Right forelimb (tissue), 1 donor: ENCODE results near the gene APOBR.
"Not testable (repeated sequence)": the region's sequence is repeated elsewhere in the genome, so short reads cannot be mapped to it uniquely, and the experiment has no call there.

ENCODE experiments used
- DNase-seq: peaks from one replicate; pipeline ENCODE4 v3.0.0-alpha.2; 2018

APOBR gene

GRCh38 chr16:28498666-28499381 lies 4.4 kb downstream of the APOBR start:
- no peak for DNase-seq

DNA sequence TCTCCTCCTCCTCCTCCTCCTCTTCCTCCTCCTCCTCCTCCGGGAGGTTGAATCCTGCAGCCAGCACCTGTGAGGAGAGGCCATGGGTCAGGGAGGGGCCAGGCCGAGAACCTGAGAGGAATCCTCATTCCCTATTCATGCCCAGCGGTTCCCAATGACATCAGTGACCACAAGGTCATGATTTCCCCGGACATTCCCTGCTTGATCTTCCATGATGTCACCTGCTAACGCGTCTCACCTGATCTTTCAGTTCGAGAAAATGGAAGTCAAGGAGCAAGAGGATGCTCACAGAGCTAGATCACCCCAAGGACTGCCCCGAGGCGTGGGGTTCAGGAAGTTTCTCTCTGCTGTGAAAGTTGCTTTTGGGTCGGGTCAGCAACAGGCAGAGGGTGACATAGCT lies 5.4 kb downstream of the APOBR start:
- no peak for DNase-seq

DNA sequence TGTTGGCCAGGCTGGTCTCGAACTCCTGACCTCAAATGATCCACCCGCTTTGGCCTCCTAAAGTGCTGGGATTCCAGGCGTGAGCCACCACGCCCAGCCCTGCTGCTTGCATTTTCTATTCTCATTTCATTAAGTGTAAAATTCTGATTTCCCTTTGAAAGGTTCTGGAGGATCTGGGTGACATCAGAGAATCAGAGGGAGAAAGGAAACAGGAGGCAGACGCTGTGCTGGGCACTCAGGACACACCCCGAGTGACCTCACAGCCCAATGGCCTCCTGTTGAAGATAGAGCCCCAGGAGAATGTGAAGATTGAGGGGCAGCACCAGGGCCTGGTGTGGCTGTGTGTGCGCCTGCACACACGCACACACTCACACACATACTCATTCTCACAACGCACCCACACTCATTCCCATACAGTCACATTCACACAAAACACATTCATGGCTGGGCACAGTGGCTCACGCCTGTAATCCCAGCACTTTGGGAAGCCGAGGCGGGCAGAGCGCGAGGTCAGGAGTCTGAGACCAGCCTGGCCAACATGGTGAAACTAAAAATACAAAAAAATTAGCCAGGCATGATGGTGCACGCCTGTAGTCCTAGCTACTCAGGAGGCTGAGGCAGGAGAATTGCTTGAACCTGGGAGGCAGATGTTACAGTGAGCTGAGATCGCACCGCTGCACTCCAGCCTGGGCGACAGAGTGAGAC lies 6.2 kb downstream of the APOBR start:
- not testable (repeated sequence) for DNase-seq

DNA sequence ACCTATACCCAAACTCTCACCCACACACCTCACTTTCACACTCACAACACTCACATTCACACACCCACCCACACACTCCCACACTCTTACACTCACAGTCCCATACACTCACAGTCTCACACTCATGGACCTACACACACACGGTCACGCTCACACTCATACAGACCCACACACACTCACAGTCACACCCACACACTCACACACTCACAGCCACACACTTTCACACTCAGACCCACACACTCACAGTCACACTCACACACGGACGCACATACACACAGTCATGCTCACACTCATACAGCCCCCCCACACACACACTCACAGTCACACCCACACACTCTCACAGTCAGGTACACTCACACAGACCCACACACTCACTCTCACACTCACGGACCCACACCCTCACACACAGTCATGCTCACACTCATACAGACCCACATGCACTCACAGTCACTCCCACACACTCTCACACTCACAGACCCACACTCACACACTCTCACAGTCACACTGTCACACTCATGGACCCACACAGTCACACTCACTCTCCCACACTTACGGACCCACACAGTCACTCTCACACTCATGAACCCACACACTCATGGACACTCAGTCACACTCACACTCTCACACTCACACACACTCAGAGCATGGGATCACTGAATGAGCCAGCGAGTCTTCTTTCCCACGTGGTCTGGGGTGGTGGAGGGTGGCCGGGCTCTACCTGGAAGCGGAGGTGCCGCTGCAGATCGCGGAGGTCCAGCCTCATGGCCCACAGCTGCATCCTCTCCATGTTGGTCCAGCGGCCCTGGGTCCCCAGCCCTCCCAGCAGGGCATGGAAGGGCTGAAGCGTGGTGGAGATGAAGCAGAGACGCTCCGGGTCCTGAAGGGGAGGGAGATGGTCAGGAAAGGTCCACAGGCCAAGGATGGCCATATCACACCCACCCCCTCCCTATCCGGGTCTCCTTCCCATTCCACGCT lies 7.1 kb downstream of the APOBR start:
- DNase-seq = no peak

- DNase-seq = no peak
Measured at GRCh38 chr16:28502290-28502689, 7.8 kb downstream of the APOBR start.

- no peak for DNase-seq
Measured at GRCh38 chr16:28503470-28504259, 9.2 kb downstream of the APOBR start.

DNA sequence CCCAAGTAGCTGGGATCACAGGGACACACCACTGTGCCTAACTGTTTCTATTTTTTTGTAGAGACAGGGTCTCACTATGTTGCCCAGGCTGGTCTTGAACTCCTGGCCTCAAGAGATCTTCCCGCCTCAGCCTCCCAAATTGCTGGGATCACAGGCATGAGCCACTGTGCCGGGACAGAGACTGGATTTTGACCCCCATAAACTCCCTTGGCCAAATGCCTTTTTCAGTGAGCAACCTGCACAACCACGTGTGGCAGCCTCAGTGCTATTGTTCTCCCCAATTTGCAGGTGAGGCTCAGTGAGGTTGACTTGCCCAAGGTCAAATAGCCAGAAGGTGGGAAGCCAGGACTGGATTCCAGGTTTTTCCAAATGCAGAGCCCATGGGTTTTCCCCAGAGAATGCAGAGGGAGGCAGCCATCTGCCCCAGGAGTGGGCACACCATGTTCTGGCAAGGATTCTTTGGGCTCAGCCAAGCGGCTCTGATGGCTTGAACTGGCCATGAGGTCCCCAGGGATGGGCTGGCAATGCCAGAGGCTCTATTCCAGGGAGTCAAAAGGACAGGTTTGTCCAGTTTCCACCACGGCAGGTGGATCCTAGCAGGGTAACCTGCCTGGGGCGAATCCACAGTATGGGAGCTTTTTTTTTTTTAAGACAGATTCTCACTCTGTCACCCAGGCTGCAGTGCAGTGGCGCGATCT lies 10.4 kb downstream of the APOBR start:
- no peak for DNase-seq

DNA sequence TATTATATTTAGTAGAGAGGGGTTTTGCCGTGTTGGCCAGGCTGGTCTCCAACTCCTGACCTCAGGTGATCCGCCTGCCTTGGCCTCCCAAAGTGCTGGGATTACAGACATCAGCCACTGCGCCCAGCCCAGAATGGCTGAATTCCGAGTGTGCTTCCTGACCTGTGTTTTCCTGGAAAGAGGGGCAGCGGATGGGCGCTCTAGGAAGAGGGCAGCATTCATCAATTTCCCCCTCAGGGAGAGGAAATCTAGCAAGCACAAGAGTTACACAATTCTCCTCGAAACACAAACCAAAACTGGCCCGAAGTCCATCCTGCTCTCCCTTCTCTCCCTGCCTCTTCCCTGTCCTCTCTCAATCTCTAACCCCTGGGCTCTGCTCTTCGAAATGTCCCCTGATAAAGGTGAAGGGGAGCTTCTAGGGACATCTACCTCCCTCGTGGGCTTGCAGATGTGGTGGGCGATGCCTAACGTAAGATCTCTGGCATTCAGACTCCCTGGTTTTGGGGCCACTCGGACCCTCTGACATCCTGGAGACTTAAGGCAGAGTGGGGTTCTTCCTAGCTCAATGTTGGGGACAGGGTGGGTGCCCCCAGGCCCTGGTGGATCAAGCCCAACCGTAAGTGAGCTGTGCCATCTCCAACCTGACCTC lies 11.2 kb downstream of the APOBR start:
- no peak for DNase-seq

DNA sequence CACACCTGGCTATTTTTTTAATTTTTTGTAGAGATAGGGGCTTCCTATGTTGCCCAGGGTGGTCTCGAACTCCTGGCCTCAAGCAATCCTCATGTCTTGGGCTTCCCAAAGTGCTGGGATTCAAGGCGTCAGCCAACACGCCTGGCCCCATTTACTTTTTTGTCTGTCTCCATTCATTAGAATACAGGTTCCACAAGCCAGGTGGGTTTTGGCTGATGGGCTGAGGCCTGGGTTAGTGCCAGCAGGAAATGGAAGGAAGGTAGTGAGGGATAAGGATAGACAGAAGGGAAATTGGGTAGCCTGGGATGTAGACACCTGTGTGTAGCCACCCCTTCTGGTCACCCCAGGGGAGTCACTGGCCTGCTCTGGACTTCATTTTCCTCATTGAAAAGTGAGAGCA lies 16.6 kb downstream of the APOBR start:
- no peak for DNase-seq

GRCh38 chr16:28511801-28512789 lies 17.7 kb downstream of the APOBR start:
- no peak for DNase-seq

GRCh38 chr16:28513484-28514181 lies 19.2 kb downstream of the APOBR start:
- DNase-seq = no peak

- no peak for DNase-seq
Measured at GRCh38 chr16:28514246-28514645, 19.8 kb downstream of the APOBR start.

GRCh38 chr16:28520672-28521071 lies 26.2 kb downstream of the APOBR start:
- DNase-seq = no peak

DNA sequence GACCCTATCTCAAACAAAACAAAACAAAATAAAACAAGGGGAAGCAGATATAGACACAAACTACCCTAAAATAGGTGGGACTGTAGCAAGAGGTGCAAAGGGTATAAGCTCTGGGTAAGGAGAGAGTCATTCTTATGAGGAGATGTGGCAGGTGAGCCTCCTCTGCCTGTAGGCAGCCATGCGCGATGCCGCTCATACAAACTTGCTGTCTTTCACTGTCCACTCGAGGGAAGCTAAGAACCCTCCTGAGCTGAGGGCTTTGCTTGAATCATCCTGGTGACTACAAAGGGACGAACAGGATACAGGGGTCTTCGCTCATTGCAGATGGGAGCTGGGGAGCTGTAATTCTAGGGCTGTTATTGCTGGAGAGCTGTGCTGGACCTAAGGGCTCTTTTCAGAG lies 27.0 kb downstream of the APOBR start:
- DNase-seq = no peak

DNA sequence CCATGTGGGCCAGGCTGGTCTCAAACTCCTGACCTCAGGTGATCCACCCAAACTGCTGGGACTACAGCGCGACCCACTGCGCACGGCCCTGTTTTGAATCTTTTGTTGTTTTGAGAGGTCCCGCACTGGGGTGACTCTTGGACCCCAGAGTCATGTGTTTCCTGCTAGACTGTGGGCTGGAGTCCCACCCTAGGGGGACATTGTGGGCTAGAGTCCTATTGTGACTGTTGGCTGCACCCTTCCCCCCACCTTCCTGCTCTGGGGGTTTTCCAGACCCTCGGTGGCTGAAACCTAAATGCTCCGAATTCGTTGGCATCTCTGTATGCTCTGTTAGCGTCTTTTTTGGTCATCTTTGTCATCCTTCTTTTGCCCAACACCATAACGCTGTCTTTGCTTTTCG lies 28.3 kb downstream of the APOBR start:
- DNase-seq = no peak

DNA sequence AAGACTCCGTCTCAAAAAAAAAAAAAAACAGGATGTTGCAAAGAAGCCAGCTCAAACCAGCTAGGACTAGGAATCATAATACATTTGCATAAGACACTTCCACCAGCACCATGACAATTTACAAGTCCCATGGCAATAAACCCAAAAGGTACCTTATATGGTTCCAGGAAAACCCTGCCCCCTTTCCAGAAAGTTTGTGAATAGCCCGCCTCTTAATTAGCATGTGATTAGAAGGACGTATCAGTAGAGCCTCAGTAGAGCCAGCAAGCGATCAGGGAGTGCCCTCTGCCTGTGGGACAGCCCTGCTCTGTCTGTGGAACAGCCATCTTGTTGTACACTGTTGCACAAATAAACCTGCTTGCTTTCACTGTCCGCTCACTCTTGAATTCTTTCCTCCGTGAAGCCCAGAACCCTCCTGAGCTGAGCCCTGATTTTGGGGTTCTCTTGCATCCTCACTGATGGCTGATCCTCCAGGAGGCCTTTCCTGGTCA lies 30.3 kb downstream of the APOBR start:
- DNase-seq = no peak

DNA sequence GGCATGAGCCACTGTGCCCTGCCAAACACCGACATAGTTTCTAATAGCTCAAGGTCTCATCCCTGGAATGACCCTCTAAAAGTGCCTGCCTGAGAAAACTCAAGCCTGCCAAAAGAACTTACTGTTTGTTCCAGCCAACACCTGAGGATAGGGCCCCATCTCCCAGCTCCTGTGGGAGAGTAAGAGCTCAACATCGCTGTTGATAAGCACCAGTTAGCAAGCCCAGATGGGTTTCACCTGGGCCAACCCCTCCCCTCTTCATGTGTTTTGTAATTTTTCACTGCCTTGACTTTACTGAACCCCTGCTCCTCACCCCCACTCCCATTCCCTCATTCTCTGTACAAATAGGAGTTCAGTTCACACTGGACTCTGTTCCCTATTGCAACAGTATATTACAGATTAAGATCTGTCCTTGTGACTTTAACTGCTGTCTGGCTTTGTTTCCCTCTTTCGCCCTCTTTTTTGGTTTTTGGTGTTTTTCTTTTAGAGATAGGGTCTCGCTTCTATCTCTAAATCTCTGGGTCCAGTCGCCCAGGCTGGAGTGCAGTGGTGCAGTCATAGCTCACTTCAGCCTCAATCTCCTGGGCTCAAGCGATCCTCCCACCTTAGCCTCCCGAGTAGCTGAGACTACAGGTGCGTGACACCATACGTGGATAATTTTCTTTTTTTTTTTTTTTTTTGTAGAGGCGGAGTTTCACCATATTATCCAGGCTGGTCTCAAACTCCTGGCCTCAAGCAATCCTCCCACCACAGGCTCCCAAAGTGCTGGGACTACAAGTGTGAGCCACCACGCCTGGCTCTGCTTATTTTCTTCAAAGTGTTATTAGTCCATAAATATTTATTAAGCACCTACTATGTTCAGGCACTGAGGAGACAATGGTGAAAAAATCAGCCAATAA lies 32.0 kb downstream of the APOBR start:
- DNase-seq = no peak
